HepG2 (cell line): Measurements from ENCODE around the gene NXN. TPM values are rescaled to one million over a fixed set of nuclear protein-coding genes. Genes with fewer than 3 reads are reported as not detected.
A peak's percentile ranks its signal among the peaks of the same experiment; 100 is the strongest.

Experiments used
- ATAC-seq: fragments of 200-7000 bp; cut with Tn5 transposase; 3 replicates; pipeline ENCODE4 v1.9.1; 2020; ENCODE audit warnings: mild to moderate bottlenecking, moderate library complexity
- BruUV-seq: library from RNA; stranded (reverse); fragments of 400-500 nt; replicated peaks from 2 replicates; lab custom pipeline; 2021; lab: Mats Ljungman, UMichigan
- CTCF ChIA-PET: fragments of 300-600 bp; formaldehyde crosslinking; extraction: SDS; loops from one replicate; lab custom pipeline; 2021; ENCODE audit warnings: low total read pairs, inconsistent platforms, low intra/inter-chr PET ratio; lab: Yijun Ruan, JAX
- POLR2A ChIA-PET: fragments of 350-600 bp; sonication (Branson Sonifier 250); formaldehyde crosslinking; loops from one replicate; lab custom pipeline; 2020; ENCODE audit warnings: antibody characterized with exemption, inconsistent platforms; lab: Yijun Ruan, JAX
- DNase-seq: peaks from one replicate; pipeline ENCODE4 v3.0.0-alpha.2; 2015; ENCODE audit warnings: low spot score
- FAIRE-seq: peaks from 3 replicates; lab custom pipeline; 2011; peaks lifted over from hg19 to GRCh38; lab: Jason Lieb, UNC
- H2AFZ ChIP-seq: one replicate; pipeline ENCODE4 v1.6.1; 2011; ENCODE audit warnings: low read length, inconsistent platforms
- H3K27ac ChIP-seq: fragments of 300-600 bp; 3 replicates; pipeline ENCODE4 v1.8.0; 2011; ENCODE audit warnings: mixed run types, mild to moderate bottlenecking, mixed read lengths, low read length, inconsistent platforms; ENCODE audit not compliant: insufficient read depth; ENCODE audit errors: extremely low read length
- H3K27me3 ChIP-seq, 2 experiments: fragments of 200-600 bp in 1 of 2; 2 replicates in 1 of 2; 3 replicates in 1 of 2; pipeline versions ENCODE4 v1.6.0 to v1.8.0; 2011; ENCODE audit warnings: low read length in 2 of 2, mild to moderate bottlenecking in 2 of 2, moderate library complexity in 2 of 2, inconsistent platforms in 1 of 2; ENCODE audit not compliant: insufficient read depth in 2 of 2, control insufficient read depth in 1 of 2
- H3K36me3 ChIP-seq, 2 experiments: fragments of 200-600 bp in 1 of 2; replicated peaks in 1 of 2; 2 replicates in 1 of 2; 3 replicates in 1 of 2; pipeline versions ENCODE4 v1.5.1 to v1.8.0; 2011; ENCODE audit warnings: low read length in 2 of 2, inconsistent platforms in 1 of 2; ENCODE audit not compliant: insufficient read depth in 2 of 2, control insufficient read depth in 1 of 2
- H3K4me1 ChIP-seq: 2 replicates; pipeline ENCODE4 v1.5.1; 2012; ENCODE audit warnings: low read length, inconsistent platforms; ENCODE audit not compliant: insufficient read depth
- H3K4me2 ChIP-seq: 2 replicates; pipeline ENCODE4 v1.6.0; 2011; ENCODE audit warnings: low read depth, low read length, inconsistent platforms
- H3K4me3 ChIP-seq, 3 experiments: fragments of 200-600 bp in 1 of 3; sonication (generic), shearing (Covaris generic) in 1 of 3; replicated peaks in 1 of 3; 2 replicates each; pipeline ENCODE4 v1.5.1; 2011 to 2016; ENCODE audit warnings: low read length in 3 of 3, inconsistent platforms in 2 of 3, low read depth in 2 of 3, mild to moderate bottlenecking in 2 of 3, control low read depth in 1 of 3, mixed read lengths in 1 of 3; ENCODE audit not compliant: insufficient read depth in 1 of 3
- H3K79me2 ChIP-seq: one replicate; pipeline ENCODE4 v1.6.1; 2011; ENCODE audit warnings: low read length, inconsistent platforms; ENCODE audit not compliant: insufficient read depth
- H3K9ac ChIP-seq: 2 replicates; pipeline ENCODE4 v1.6.0; 2011; ENCODE audit warnings: mild to moderate bottlenecking, low read depth, low read length, inconsistent platforms; ENCODE audit not compliant: insufficient read depth
- H3K9me3 ChIP-seq: 2 replicates; pipeline ENCODE4 v1.5.1; 2012; ENCODE audit warnings: mild to moderate bottlenecking, low read length
- H4K20me1 ChIP-seq: 2 replicates; pipeline ENCODE4 v1.6.0; 2011; ENCODE audit warnings: inconsistent platforms, mild to moderate bottlenecking, low read length, moderate library complexity; ENCODE audit not compliant: insufficient read depth
- ARID5B ChIP-seq: IDR thresholded peaks from 2 replicates; pipeline ENCODE4 v1.4.0; 2020; ENCODE audit warnings: mild to moderate bottlenecking, missing genetic modification reagents
- CEBPB ChIP-seq: IDR thresholded peaks from 2 replicates; pipeline ENCODE4 v1.6.1; 2011; ENCODE audit warnings: low read depth, low read length, improper control_type of control experiment, borderline replicate concordance
- HCFC1 ChIP-seq: fragments of 150-350 bp; IDR thresholded peaks from 2 replicates; pipeline ENCODE4 v1.6.1; 2014; ENCODE audit warnings: low read depth, low read length
- JUN ChIP-seq: sonication (generic); formaldehyde crosslinking; IDR thresholded peaks from 2 replicates; pipeline ENCODE4 v1.4.0; 2020; ENCODE audit warnings: mild to moderate bottlenecking, missing genetic modification reagents
- PATZ1 ChIP-seq: sonication (generic); formaldehyde crosslinking; IDR thresholded peaks from 2 replicates; pipeline ENCODE4 v1.4.0; 2020; ENCODE audit warnings: missing genetic modification reagents
- SMAD9 ChIP-seq: sonication (generic); formaldehyde crosslinking; IDR thresholded peaks from 2 replicates; pipeline ENCODE4 v1.5.1; 2020; ENCODE audit warnings: mild to moderate bottlenecking, missing genetic modification reagents
- SRF ChIP-seq: IDR thresholded peaks from 2 replicates; pipeline ENCODE4 v1.6.1; 2011; ENCODE audit warnings: mild to moderate bottlenecking, low read depth, low read length, moderate library complexity
- TEAD3 ChIP-seq: optimal IDR thresholded peaks from 2 replicates; pipeline ENCODE3; 2016; ENCODE audit warnings: borderline replicate concordance
- ZBTB7B ChIP-seq: sonication (generic); formaldehyde crosslinking; IDR thresholded peaks from 2 replicates; pipeline ENCODE4 v1.4.0; 2020; ENCODE audit warnings: missing genetic modification reagents
- ZNF225 ChIP-seq: sonication (generic); formaldehyde crosslinking; IDR thresholded peaks from 2 replicates; pipeline ENCODE4 v1.4.0; 2020; ENCODE audit warnings: mild to moderate bottlenecking, missing genetic modification reagents
- ZNF609 ChIP-seq: sonication (generic); formaldehyde crosslinking; IDR thresholded peaks from 2 replicates; pipeline ENCODE4 v1.4.0; 2020; ENCODE audit warnings: mild to moderate bottlenecking, missing genetic modification reagents, borderline replicate concordance
- ZSCAN22 ChIP-seq: sonication (generic); formaldehyde crosslinking; IDR thresholded peaks from 2 replicates; pipeline ENCODE4 v1.4.0; 2020; ENCODE audit warnings: mild to moderate bottlenecking, missing genetic modification reagents
- WGBS: methylation state at CpG from one replicate; pipeline ENCODE4 v1.1.6; 2017; ENCODE audit warnings: low lambda C conversion rate; 5-methylcytosine and 5-hydroxymethylcytosine counted together
- in situ Hi-C: cut with HindIII; loops from 2 replicates; pipeline ENCODE4 v1.10.0; 2017; ENCODE audit warnings: low pct_unique_long_range_greater_than_20kb; ENCODE audit not compliant: extremely low pct_ligation_motif_present
- intact Hi-C: fragments of 100-400 bp; cut with micrococcal nuclease; formaldehyde crosslinking; loops from one replicate; pipeline ENCODE4 v1.10.0; 2022; ENCODE audit not compliant: unreplicated experiment
- polyA plus RNA-seq, 8 experiments: library from polyadenylated mRNA; depleted of rRNA in 3 of 8; stranded (reverse) in 7 of 8; unstranded in 1 of 8; fragments of >200 nt; fragmentation: Illumina TruSeq in 4 of 8; extraction: Trizol in 4 of 8; gene quantifications; 2 replicates each; pipeline versions ENCODE4 v1.2.1 to v1.2.3, GENCODE V29; 2011 to 2016; ENCODE audit warnings: low read depth in 4 of 8, missing spikeins in 1 of 8, mixed read lengths in 1 of 8; ENCODE audit not compliant: insufficient read depth in 1 of 8
- total RNA-seq, 5 experiments: library from RNA; depleted of rRNA; stranded (reverse); fragments of >200 nt; fragmentation: Illumina TruSeq; extraction: Trizol; gene quantifications; 2 replicates each; pipeline ENCODE4 v1.2.3, GENCODE V29; 2016; ENCODE audit warnings: low read depth in 1 of 5

NXN gene
- total and polyA plus RNA-seq, 2 of the 13 experiments (the other 11 are each of a cell fraction or from before 2014, with no cell fraction given), result 22.2 to 24.3 TPM

GRCh38 chr17:951325-952132 lies 28.0 kb downstream of the NXN start:
- Histone ChIP-seq H3K27me3 (no peaks in the 10 kb centered on the region), H3K4me1 (peaks cover 33% of the 10 kb centered on the region), H3K27ac (peak overlapping the region; percentile 35), H3K36me3 (peaks cover 0 to 3% of the 10 kb centered on the region in 2 experiments; a peak in 2 of 5 replicates), H3K79me2 (peaks cover 13% of the 10 kb centered on the region), H4K20me1 (no peaks in the 10 kb centered on the region; the same call in 1 of the 2 replicates), H3K9ac (peak overlapping the region; percentile 44), H3K4me3 (peak overlapping the region in 1 of 3 experiments; percentile 50; a peak in 1 of 6 replicates), H3K9me3 (no peaks in the 10 kb centered on the region), H3K4me2 (peak overlapping the region; percentile 67), H2AFZ (no peak overlapping the region)
- ChIA-PET POLR2A (interaction anchor here (0.6 to 1.5 kb wide), 6 partner anchors 14 to 31 kb away, joined by 3 to 8 read pairs (median 4); partner anchors contain the start of gene NXN), CTCF (no interaction called here)
- DNase-seq, result peak; percentile 78
- WGBS, result 30% methylated on average over 15 of the region's 27 CpGs
- peak; percentile 72 for ATAC-seq
- intact Hi-C loops, result no loop called here
- no TSS peak for BruUV-seq
- in situ Hi-C loops, result no loop called here
- FAIRE-seq, result peak; percentile 15
- TF ChIP-seq ZSCAN22 (CRISPR knock-in tag) (no peak), SMAD9 (CRISPR knock-in tag) (no peak), ZNF609 (no peak), ARID5B (CRISPR knock-in tag) (peak; percentile 25; the same call in 1 of the 2 replicates), TEAD3 (CRISPR knock-in tag) (peak; percentile 91), ZNF225 (no peak), ZBTB7B (0 out of 2 replicates have a peak, but pooled peaks have one; percentile 15), HCFC1 (no peak), CEBPB (peak; percentile 51; the same call in 1 of the 2 replicates), JUN (CRISPR knock-in tag) (0 out of 2 replicates have a peak, but pooled peaks have one; percentile 34), PATZ1 (CRISPR knock-in tag) (peak; percentile 55), SRF (peak; percentile 75)
